HepG2 (cell line): Measurements from ENCODE around the gene ERH. TPM values are rescaled to one million over a fixed set of nuclear protein-coding genes. Genes with fewer than 3 reads are reported as not detected.

ENCODE experiments used
- ATF4 ChIP-seq, 2 experiments: fragments of 450-650 bp in 1 of 2; sonication (generic) in 1 of 2; formaldehyde crosslinking; IDR thresholded peaks; 2 replicates each; pipeline versions ENCODE4 v1.5.0 to v1.8.0; 2020 to 2022; ENCODE audit warnings: mild to moderate bottlenecking in 1 of 2, missing genetic modification reagents in 1 of 2
- ATF5 ChIP-seq: sonication (generic); formaldehyde crosslinking; IDR thresholded peaks from 2 replicates; pipeline ENCODE4 v1.4.0; 2020; ENCODE audit warnings: mild to moderate bottlenecking, low read depth, missing genetic modification reagents
- ATF6 ChIP-seq: sonication (generic); formaldehyde crosslinking; conservative IDR thresholded peaks from 2 replicates; pipeline ENCODE4 v1.4.0; 2020; ENCODE audit warnings: missing genetic modification reagents
- CEBPB ChIP-seq: IDR thresholded peaks from 2 replicates; pipeline ENCODE4 v1.6.1; 2011; ENCODE audit warnings: low read depth, low read length, improper control_type of control experiment, borderline replicate concordance
- EP300 ChIP-seq, 3 experiments: sonication (generic) in 1 of 3; formaldehyde crosslinking in 1 of 3; IDR thresholded peaks; 2 replicates each; pipeline versions ENCODE4 v1.5.1 to v1.6.1; 2011 to 2020; ENCODE audit warnings: low read depth in 2 of 3, low read length in 2 of 3, borderline replicate concordance in 1 of 3, improper control_type of control experiment in 1 of 3, mild to moderate bottlenecking in 1 of 3, missing genetic modification reagents in 1 of 3, moderate library complexity in 1 of 3
- FOXK2 ChIP-seq: fragments of 450-650 bp; IDR thresholded peaks from 2 replicates; pipeline ENCODE4 v1.6.1; 2016
- GTF2F1 ChIP-seq: fragments of 150-350 bp; IDR thresholded peaks from 2 replicates; pipeline ENCODE4 v1.6.1; 2014; ENCODE audit warnings: low read length
- KLF11 ChIP-seq: IDR thresholded peaks from 2 replicates; pipeline ENCODE4 v1.6.1; 2016; ENCODE audit warnings: missing compliant biosample characterization
- KLF13 ChIP-seq: sonication (generic); formaldehyde crosslinking; IDR thresholded peaks from 2 replicates; pipeline ENCODE4 v1.4.0; 2020; ENCODE audit warnings: mild to moderate bottlenecking, missing genetic modification reagents
- PPARG ChIP-seq: conservative IDR thresholded peaks from 2 replicates; pipeline ENCODE4 v1.6.1; 2016; ENCODE audit warnings: missing biosample characterization, missing genetic modification reagents
- TEF ChIP-seq: sonication (generic); formaldehyde crosslinking; IDR thresholded peaks from 2 replicates; pipeline ENCODE4 v1.5.0; 2020; ENCODE audit warnings: missing genetic modification reagents
- ZHX2 ChIP-seq, 2 experiments: sonication (generic) in 1 of 2; formaldehyde crosslinking in 1 of 2; IDR thresholded peaks; 2 replicates each; pipeline versions ENCODE4 v1.6.1 to v1.9.0; 2014 to 2022; ENCODE audit warnings: antibody characterized with exemption in 1 of 2, borderline replicate concordance in 1 of 2, inconsistent platforms in 1 of 2, low read depth in 1 of 2, missing genetic modification reagents in 1 of 2
- ZNF414 ChIP-seq: sonication (generic); formaldehyde crosslinking; IDR thresholded peaks from 2 replicates; pipeline ENCODE4 v1.5.0; 2020; ENCODE audit warnings: missing genetic modification reagents
- ZNF550 ChIP-seq: sonication (generic); formaldehyde crosslinking; IDR thresholded peaks from 2 replicates; pipeline ENCODE4 v1.4.0; 2020; ENCODE audit warnings: mild to moderate bottlenecking, missing genetic modification reagents, borderline replicate concordance
- polyA plus RNA-seq, 8 experiments: library from polyadenylated mRNA; depleted of rRNA in 3 of 8; stranded (reverse) in 7 of 8; unstranded in 1 of 8; fragments of >200 nt; fragmentation: Illumina TruSeq in 4 of 8; extraction: Trizol in 4 of 8; gene quantifications; 2 replicates each; pipeline versions ENCODE4 v1.2.1 to v1.2.3, GENCODE V29; 2011 to 2016; ENCODE audit warnings: low read depth in 4 of 8, missing spikeins in 1 of 8, mixed read lengths in 1 of 8; ENCODE audit not compliant: insufficient read depth in 1 of 8
- total RNA-seq, 5 experiments: library from RNA; depleted of rRNA; stranded (reverse); fragments of >200 nt; fragmentation: Illumina TruSeq; extraction: Trizol; gene quantifications; 2 replicates each; pipeline ENCODE4 v1.2.3, GENCODE V29; 2016; ENCODE audit warnings: low read depth in 1 of 5

The ERH gene
- total and polyA plus RNA-seq, 2 of the 13 experiments (the other 11 are each of a cell fraction or from before 2014, with no cell fraction given), result 105 to 341 TPM

- no peak for TF ChIP-seq ATF5
- no peak for TF ChIP-seq ZHX2 (IDR thresholded peaks at IDR 0.05; ENCODE audit: low read depth)
- no peak for TF ChIP-seq ZHX2 (CRISPR knock-in tag; IDR thresholded peaks at IDR 0.05; ENCODE audit: borderline replicate concordance)
- TF ChIP-seq ZNF550 (CRISPR knock-in tag), result no peak
- TF ChIP-seq CEBPB, result peak; percentile 23; the same call in 1 of the 2 replicates
- TF ChIP-seq KLF11 (CRISPR knock-in tag), result no peak
- TF ChIP-seq ZNF414 (CRISPR knock-in tag), result no peak
- no peak for TF ChIP-seq TEF (CRISPR knock-in tag)
- TF ChIP-seq GTF2F1, result no peak
- no peak for TF ChIP-seq KLF13
- TF ChIP-seq ATF6 (CRISPR knock-in tag), result no peak
- 0 out of 2 replicates have a peak, but pooled peaks have one; percentile 17 for TF ChIP-seq FOXK2
- peak in 1 of 2 experiments; percentile 56; a peak in 2 of 4 replicates for TF ChIP-seq EP300 (IDR thresholded peaks at IDR 0.05; ENCODE audit: low read depth in 2 of 2, low read length in 2 of 2)
- no peak for TF ChIP-seq EP300 (CRISPR knock-in tag; IDR thresholded peaks at IDR 0.05; ENCODE audit: borderline replicate concordance)
- TF ChIP-seq ATF4 (CRISPR knock-in tag; IDR thresholded peaks at IDR 0.05), result no peak
- TF ChIP-seq PPARG (CRISPR knock-in tag), result peak; percentile 49; the same call in 1 of the 2 replicates
Measured at GRCh38 chr14:69424149-69424923, 26.2 kb upstream of the ERH start (continued).
